ENCODE data around the gene ARL8B. TPM values are rescaled to one million over a fixed set of nuclear protein-coding genes. Genes with fewer than 3 reads are reported as not detected.

Gene ARL8B
- total RNA-seq, 4 donors from 2014 or later: 22.8 to 80.2 (median 51.2) TPM

GRCh38 chr3:5133239-5134018, 11.3 kb downstream of the ARL8B start:
- intact Hi-C loops (cut with DNase I; ENCODE audit: low total_unique reads): no loop called here
- Histone ChIP-seq H3K9me3 (no peaks in the 10 kb centered on the region), H3K27ac (no peak overlapping the region), H3K4me1 (peaks cover 0 to 5% of the 10 kb centered on the region in 2 donors), H3K27me3 (no peaks in the 10 kb centered on the region), H3K36me3 (no peaks in the 10 kb centered on the region), H3K4me3 (no peak overlapping the region)
- no peak for DNase-seq
- TF ChIP-seq CTCF (IDR thresholded peaks at IDR 0.05): no peak
- TF ChIP-seq POLR2A (IDR thresholded peaks at IDR 0.05): no peak

- peaks cover 0 to 5% of the 10 kb centered on the region in 2 donors for H3K4me1 ChIP-seq
- intact Hi-C loops (cut with DNase I; ENCODE audit: low total_unique reads): no loop called here
- TF ChIP-seq POLR2A (IDR thresholded peaks at IDR 0.05): no peak
- TF ChIP-seq CTCF (IDR thresholded peaks at IDR 0.05): no peak
- H3K9me3 ChIP-seq: no peaks in the 10 kb centered on the region
- DNase-seq: no peak
- H3K36me3 ChIP-seq: no peaks in the 10 kb centered on the region
- no peak overlapping the region for H3K4me3 ChIP-seq
- no peaks in the 10 kb centered on the region for H3K27me3 ChIP-seq
- no peak overlapping the region for H3K27ac ChIP-seq
Measured at GRCh38 chr3:5134019-5134391, 11.9 kb downstream of the ARL8B start.

DNA sequence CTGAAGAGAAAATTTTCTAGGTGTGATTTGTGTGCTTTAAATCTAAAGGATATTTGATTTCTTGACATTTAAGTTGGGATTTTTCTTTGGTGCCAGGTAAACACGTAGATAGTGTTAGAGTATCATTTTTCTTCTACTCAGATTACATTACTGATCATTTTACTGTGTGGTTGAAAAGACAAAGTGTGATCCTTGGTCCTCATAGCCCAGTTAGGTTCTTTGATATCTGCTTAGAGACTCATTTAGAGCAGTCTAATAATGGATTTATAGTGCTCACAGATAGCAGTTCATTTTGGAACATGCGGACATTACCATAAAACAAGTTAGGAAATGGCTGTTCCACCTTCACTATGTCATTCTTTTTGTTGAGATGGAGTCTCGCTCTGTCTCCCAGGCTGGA, 12.4 kb downstream of the ARL8B start:
- Histone ChIP-seq H3K9me3 (no peaks in the 10 kb centered on the region), H3K27me3 (no peaks in the 10 kb centered on the region), H3K4me3 (no peak overlapping the region), H3K27ac (no peak overlapping the region), H3K4me1 (peaks cover 0 to 5% of the 10 kb centered on the region in 2 donors), H3K36me3 (no peaks in the 10 kb centered on the region)
- no peak for DNase-seq
- TF ChIP-seq POLR2A (IDR thresholded peaks at IDR 0.05) (no peak), CTCF (IDR thresholded peaks at IDR 0.05) (no peak)
- intact Hi-C loops (cut with DNase I; ENCODE audit: low total_unique reads): no loop called here

DNA sequence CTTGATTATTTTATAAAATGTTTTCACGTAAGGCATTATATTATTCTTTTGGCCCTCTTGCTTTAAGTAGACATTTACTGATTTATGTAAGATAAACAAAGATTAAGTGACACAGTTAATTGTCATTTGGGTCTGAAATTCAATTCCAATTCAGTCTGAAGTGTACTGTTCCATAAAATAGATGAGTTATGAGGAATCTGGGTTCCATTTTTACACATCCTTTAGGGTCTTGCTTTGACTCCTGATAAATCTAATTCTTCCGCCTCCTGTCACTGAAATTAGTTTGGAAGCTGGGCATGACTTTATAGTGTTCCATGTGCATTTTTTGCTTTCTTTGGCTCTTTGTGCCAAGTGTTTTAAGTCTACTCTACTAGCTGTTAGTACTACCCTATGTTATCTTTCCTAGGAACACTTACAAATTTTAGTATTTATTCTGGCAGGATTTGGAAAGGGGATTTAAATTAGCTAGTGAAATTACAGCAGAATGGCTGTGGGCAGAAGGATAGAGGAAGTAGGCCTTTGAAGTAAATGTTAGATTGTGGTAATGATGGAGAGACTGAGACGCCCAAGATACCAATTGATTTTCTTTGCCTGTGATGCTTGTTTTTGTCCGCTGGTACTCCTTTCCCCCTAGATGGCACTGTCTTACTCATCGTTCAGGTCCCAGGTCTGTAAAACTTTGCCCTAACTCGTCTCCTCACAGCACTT, 14.3 kb downstream of the ARL8B start:
- peaks cover 0 to 5% of the 10 kb centered on the region in 2 donors for H3K4me1 ChIP-seq
- intact Hi-C loops (cut with DNase I; ENCODE audit: low total_unique reads): no loop called here
- H3K27me3 ChIP-seq: no peaks in the 10 kb centered on the region
- no peaks in the 10 kb centered on the region for H3K9me3 ChIP-seq
- TF ChIP-seq POLR2A (IDR thresholded peaks at IDR 0.05): no peak
- TF ChIP-seq CTCF (IDR thresholded peaks at IDR 0.05): peak in 1 of 4 experiments; percentile 15
- H3K4me3 ChIP-seq: no peak overlapping the region
- H3K36me3 ChIP-seq: no peaks in the 10 kb centered on the region
- no peak overlapping the region for H3K27ac ChIP-seq
- DNase-seq: no peak

DNA sequence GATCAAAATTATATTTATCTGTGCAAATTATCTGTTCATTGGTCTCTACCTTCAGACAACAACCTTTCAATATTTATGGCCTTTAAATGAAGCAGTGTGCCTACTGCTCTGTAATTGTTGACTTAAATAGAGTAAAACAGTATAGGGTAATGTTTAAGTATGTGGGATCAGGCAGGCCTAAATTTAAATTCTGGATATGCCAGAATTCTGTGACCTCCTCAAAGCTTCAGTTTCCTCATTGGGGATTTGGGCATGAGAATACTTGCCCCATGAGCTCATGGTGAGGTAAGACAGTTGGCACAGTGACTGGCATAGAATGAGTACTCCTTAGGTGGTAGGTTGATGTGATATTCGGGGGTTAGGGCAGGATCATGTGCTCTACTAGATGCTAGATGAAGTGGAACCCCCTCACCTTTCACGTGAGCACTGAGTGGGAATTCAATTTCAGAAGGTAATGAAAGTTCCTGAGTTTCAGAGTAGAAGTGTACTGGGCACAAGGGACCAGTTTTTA, 14.9 kb downstream of the ARL8B start:
- no peaks in the 10 kb centered on the region for H3K27me3 ChIP-seq
- intact Hi-C loops (cut with DNase I; ENCODE audit: low total_unique reads): no loop called here
- DNase-seq: no peak
- no peaks in the 10 kb centered on the region for H3K9me3 ChIP-seq
- no peak overlapping the region for H3K4me3 ChIP-seq
- H3K27ac ChIP-seq: no peak overlapping the region
- H3K4me1 ChIP-seq: peaks cover 0 to 5% of the 10 kb centered on the region in 2 donors
- no peaks in the 10 kb centered on the region for H3K36me3 ChIP-seq
- no peak for TF ChIP-seq CTCF (IDR thresholded peaks at IDR 0.05)
- TF ChIP-seq POLR2A (IDR thresholded peaks at IDR 0.05): no peak
